MCF 10A (cell line): ENCODE results near the gene ARHGEF19. TPM values are rescaled to one million over a fixed set of nuclear protein-coding genes. Genes with fewer than 3 reads are reported as not detected.

ENCODE experiments used
- BruUV-seq: library from RNA; stranded (reverse); fragments of 400-500 nt; replicated peaks from 2 replicates; lab custom pipeline; 2021; lab: Mats Ljungman, UMichigan
- CTCF ChIA-PET: fragments of 300-600 bp; sonication (Branson Sonifier 250); formaldehyde crosslinking; extraction: SDS; loops from one replicate; lab custom pipeline; 2021; ENCODE audit warnings: antibody characterized with exemption, inconsistent platforms; lab: Yijun Ruan, JAX
- POLR2A ChIA-PET: fragments of 300-600, 350-650 bp; sonication (Branson Sonifier 250); formaldehyde crosslinking; extraction: SDS; loops from one replicate; lab custom pipeline; 2020; ENCODE audit warnings: antibody characterized with exemption, inconsistent platforms; lab: Yijun Ruan, JAX
- DNase-seq: peaks from one replicate; pipeline ENCODE4 v3.0.0-alpha.2; 2018; ENCODE audit not compliant: unreplicated experiment
- H3K27ac Mint-ChIP-seq: one replicate; pipeline ENCODE4 v1.8.0; 2022; ENCODE audit warnings: mild to moderate bottlenecking, low read depth, mixed read lengths; ENCODE audit not compliant: unreplicated experiment
- H3K27me3 Mint-ChIP-seq: one replicate; pipeline ENCODE4 v1.8.0; 2022; ENCODE audit warnings: mixed read lengths; ENCODE audit not compliant: insufficient read depth, unreplicated experiment
- H3K36me3 Mint-ChIP-seq: one replicate; pipeline ENCODE4 v1.8.0; 2022; ENCODE audit warnings: mild to moderate bottlenecking, moderate library complexity, mixed read lengths; ENCODE audit not compliant: insufficient read depth, unreplicated experiment
- H3K4me1 Mint-ChIP-seq: one replicate; pipeline ENCODE4 v1.8.0; 2022; ENCODE audit warnings: mixed read lengths; ENCODE audit not compliant: insufficient read depth, unreplicated experiment
- H3K4me3 Mint-ChIP-seq: one replicate; pipeline ENCODE4 v1.8.0; 2022; ENCODE audit warnings: mild to moderate bottlenecking, moderate library complexity, mixed read lengths; ENCODE audit not compliant: unreplicated experiment
- H3K9me3 Mint-ChIP-seq: one replicate; pipeline ENCODE4 v1.8.0; 2022; ENCODE audit warnings: mixed read lengths; ENCODE audit not compliant: unreplicated experiment
- CTCF ChIP-seq: fragments of 200-600 bp; IDR thresholded peaks from one replicate; pipeline ENCODE4 v1.8.0; 2022; ENCODE audit warnings: antibody characterized with exemption, mild to moderate bottlenecking; ENCODE audit not compliant: unreplicated experiment
- intact Hi-C: fragments of 100-400 bp; cut with micrococcal nuclease; formaldehyde crosslinking; loops from 2 replicates; pipeline ENCODE4 v1.14.1; 2022
- total RNA-seq: library from RNA; stranded (reverse); gene quantifications from 2 replicates; pipeline ENCODE4 v1.2.3, GENCODE V29; 2022

ARHGEF19 gene
- total RNA-seq, 1 experiment from 2014 or later, result 1.9 TPM

- no peak for TF ChIP-seq CTCF
- no TSS peak for BruUV-seq
- H3K4me3 Mint-ChIP-seq, result no peak overlapping the region
- ChIA-PET POLR2A (interaction anchor here (0.5 to 1.0 kb wide), 3 partner anchors 13 to 173 kb away, joined by 3 to 4 read pairs (median 3); no protein-coding TSS in a partner anchor), CTCF (interaction anchor here (0.6 to 1.4 kb wide), 3 partner anchors 11 to 123 kb away, joined by 3 to 4 read pairs (median 4); no protein-coding TSS in a partner anchor)
- peaks cover 6% of the 10 kb centered on the region for H3K4me1 Mint-ChIP-seq
- no peak for DNase-seq
- H3K9me3 Mint-ChIP-seq, result no peaks in the 10 kb centered on the region
- intact Hi-C loops, result no loop called here
- peaks cover 10% of the 10 kb centered on the region for H3K36me3 Mint-ChIP-seq
- no peak overlapping the region for H3K27ac Mint-ChIP-seq
- no peaks in the 10 kb centered on the region for H3K27me3 Mint-ChIP-seq
These were observed 8.2 kb downstream of the ARHGEF19 start for GRCh38 chr1:16204216-16204615.

GRCh38 chr1:16203550-16203949, 8.9 kb downstream of the ARHGEF19 start:
- no peak for DNase-seq
- peaks cover 6% of the 10 kb centered on the region for H3K4me1 Mint-ChIP-seq
- intact Hi-C loops, result no loop called here
- no peaks in the 10 kb centered on the region for H3K9me3 Mint-ChIP-seq
- no peak overlapping the region for H3K4me3 Mint-ChIP-seq
- H3K36me3 Mint-ChIP-seq, result peaks cover 10% of the 10 kb centered on the region
- H3K27me3 Mint-ChIP-seq, result no peaks in the 10 kb centered on the region
- BruUV-seq, result no TSS peak
- no peak overlapping the region for H3K27ac Mint-ChIP-seq
- ChIA-PET POLR2A (interaction anchor here (1.0 kb wide), 1 partner anchor 14 kb away, joined by 3 read pairs; no protein-coding TSS in a partner anchor), CTCF (interaction anchor here (0.5 to 1.4 kb wide), 5 partner anchors 11 to 122 kb away, joined by 3 to 4 read pairs (median 4); no protein-coding TSS in a partner anchor)
- no peak for TF ChIP-seq CTCF

- DNase-seq, result no peak
- H3K27ac Mint-ChIP-seq, result no peak overlapping the region
- H3K36me3 Mint-ChIP-seq, result peaks cover 10% of the 10 kb centered on the region
- no TSS peak for BruUV-seq
- no peaks in the 10 kb centered on the region for H3K9me3 Mint-ChIP-seq
- POLR2A ChIA-PET, result no interaction called here
- H3K27me3 Mint-ChIP-seq, result no peaks in the 10 kb centered on the region
- no peak for TF ChIP-seq CTCF
- CTCF ChIA-PET, result interaction anchor here (1.4 kb wide), 1 partner anchor 42 kb away, joined by 3 read pairs; no protein-coding TSS in a partner anchor
- H3K4me1 Mint-ChIP-seq, result peaks cover 6% of the 10 kb centered on the region
- intact Hi-C loops, result no loop called here
- no peak overlapping the region for H3K4me3 Mint-ChIP-seq
These were observed 9.9 kb downstream of the ARHGEF19 start for GRCh38 chr1:16202281-16203210.

GRCh38 chr1:16199700-16200099, 12.8 kb downstream of the ARHGEF19 start:
- no peaks in the 10 kb centered on the region for H3K4me1 Mint-ChIP-seq
- DNase-seq, result no peak
- no peaks in the 10 kb centered on the region for H3K9me3 Mint-ChIP-seq
- no peak for TF ChIP-seq CTCF
- no peak overlapping the region for H3K4me3 Mint-ChIP-seq
- ChIA-PET POLR2A (interaction anchor here (0.6 kb wide), 1 partner anchor 129 kb away, joined by 3 read pairs; no protein-coding TSS in a partner anchor), CTCF (interaction anchor here (1.1 to 1.9 kb wide), 3 partner anchors 45 to 163 kb away, joined by 4 to 7 read pairs (median 6); no protein-coding TSS in a partner anchor)
- intact Hi-C loops, result no loop called here
- H3K27me3 Mint-ChIP-seq, result no peaks in the 10 kb centered on the region
- H3K27ac Mint-ChIP-seq, result no peak overlapping the region
- no TSS peak for BruUV-seq
- peaks cover 5% of the 10 kb centered on the region for H3K36me3 Mint-ChIP-seq
